Astrocyte (in vitro differentiated cells and primary cell): ENCODE results near the gene ATXN1L. TPM values are rescaled to one million over a fixed set of nuclear protein-coding genes. Genes with fewer than 3 reads are reported as not detected.

Experiments used
- DNase-seq: peaks from one replicate; pipeline ENCODE4 v3.0.0-alpha.2; 2010; ENCODE audit warnings: low read depth
- FAIRE-seq: peaks from 2 replicates; lab custom pipeline; 2011; peaks lifted over from hg19 to GRCh38; lab: Jason Lieb, UNC
- H2AFZ ChIP-seq: 2 replicates; pipeline ENCODE4 v1.6.0; 2012; ENCODE audit warnings: low read depth, low read length, inconsistent platforms
- H3K27ac ChIP-seq: 2 replicates; pipeline ENCODE4 v1.5.1; 2011; ENCODE audit warnings: low read depth, low read length, inconsistent platforms
- H3K27me3 ChIP-seq: 2 replicates; pipeline ENCODE4 v1.6.0; 2011; ENCODE audit warnings: low read length, inconsistent platforms; ENCODE audit not compliant: insufficient read depth
- H3K36me3 ChIP-seq: 2 replicates; pipeline ENCODE4 v1.5.1; 2011; ENCODE audit warnings: low read length, inconsistent platforms; ENCODE audit not compliant: insufficient read depth
- H3K4me1 ChIP-seq: 2 replicates; pipeline ENCODE4 v1.5.1; 2011; ENCODE audit warnings: low read length, inconsistent platforms; ENCODE audit not compliant: insufficient read depth
- H3K4me2 ChIP-seq: 2 replicates; pipeline ENCODE4 v1.6.0; 2012; ENCODE audit warnings: low read length, inconsistent platforms
- H3K4me3 ChIP-seq: 2 replicates; pipeline ENCODE4 v1.5.1; 2011; ENCODE audit warnings: low read depth, mild to moderate bottlenecking, low read length, inconsistent platforms; ENCODE audit not compliant: insufficient read depth
- H3K79me2 ChIP-seq: 2 replicates; pipeline ENCODE4 v1.6.0; 2012; ENCODE audit warnings: mild to moderate bottlenecking, low read length, inconsistent platforms; ENCODE audit not compliant: insufficient read depth
- H3K9ac ChIP-seq: 2 replicates; pipeline ENCODE4 v1.6.0; 2012; ENCODE audit warnings: mild to moderate bottlenecking, low read length, inconsistent platforms
- H3K9me3 ChIP-seq: 2 replicates; pipeline ENCODE4 v1.5.1; 2012; ENCODE audit warnings: low read depth, mild to moderate bottlenecking, low read length, inconsistent platforms; ENCODE audit not compliant: insufficient read depth
- H4K20me1 ChIP-seq: 2 replicates; pipeline ENCODE4 v1.6.0; 2012; ENCODE audit warnings: low read length, inconsistent platforms; ENCODE audit not compliant: insufficient read depth
- H3K27ac Mint-ChIP-seq: one replicate; pipeline ENCODE4 v1.8.0; 2021; ENCODE audit warnings: mild to moderate bottlenecking, mixed read lengths; ENCODE audit not compliant: unreplicated experiment
- H3K27me3 Mint-ChIP-seq: one replicate; pipeline ENCODE4 v1.8.0; 2021; ENCODE audit warnings: low read depth, mixed read lengths; ENCODE audit not compliant: unreplicated experiment
- H3K36me3 Mint-ChIP-seq: one replicate; pipeline ENCODE4 v1.8.0; 2021; ENCODE audit warnings: low read depth, mixed read lengths; ENCODE audit not compliant: unreplicated experiment
- H3K4me1 Mint-ChIP-seq: one replicate; pipeline ENCODE4 v1.8.0; 2021; ENCODE audit warnings: low read depth, mixed read lengths; ENCODE audit not compliant: unreplicated experiment
- H3K4me3 Mint-ChIP-seq: one replicate; pipeline ENCODE4 v1.8.0; 2021; ENCODE audit warnings: mild to moderate bottlenecking, moderate library complexity, mixed read lengths; ENCODE audit not compliant: unreplicated experiment
- H3K9me3 Mint-ChIP-seq: one replicate; pipeline ENCODE4 v1.8.0; 2021; ENCODE audit warnings: mild to moderate bottlenecking, mixed read lengths; ENCODE audit not compliant: unreplicated experiment
- EZH2 ChIP-seq: IDR thresholded peaks from 2 replicates; pipeline ENCODE4 v1.6.1; 2012; ENCODE audit warnings: mild to moderate bottlenecking, low read length, inconsistent platforms; ENCODE audit not compliant: insufficient read depth
- total RNA-seq: library from RNA; stranded (reverse); gene quantifications from 2 replicates; pipeline ENCODE4 v1.2.1, GENCODE V29; 2021
- TF ChIP-seq, protein P1 (sequence below): IDR thresholded peaks from 2 replicates; pipeline ENCODE4 v1.5.1; 2011; ENCODE audit warnings: low read depth, mild to moderate bottlenecking, inconsistent platforms, low read length, moderate library complexity; ENCODE audit not compliant: insufficient read depth

Gene ATXN1L
- total RNA-seq, 1 donor from 2014 or later = 32.7 TPM

DNA sequence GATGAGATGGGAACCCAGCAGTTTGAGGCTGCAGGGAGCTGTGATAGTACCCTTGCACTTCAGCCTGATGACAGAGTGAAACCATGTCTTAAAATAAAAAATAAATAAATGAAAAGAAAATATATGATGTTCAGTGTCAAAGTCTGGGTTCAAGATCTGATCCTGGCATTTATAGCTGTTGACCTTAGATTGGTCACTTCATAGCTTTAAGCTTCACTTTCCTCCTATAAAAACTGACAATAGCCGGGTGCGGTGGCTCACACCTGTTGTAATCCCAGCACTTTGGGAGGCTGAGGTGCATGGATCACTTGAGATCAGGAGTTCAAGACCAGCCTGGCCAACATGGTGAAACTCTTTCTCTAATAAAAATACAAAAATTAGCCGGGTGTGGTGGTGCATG lies 43.4 kb downstream of the ATXN1L start:
- no peak overlapping the region for H2AFZ ChIP-seq
- no peaks in the 10 kb centered on the region for H4K20me1 ChIP-seq
- no peaks in the 10 kb centered on the region for H3K79me2 ChIP-seq
- no peak overlapping the region for H3K4me2 ChIP-seq
- FAIRE-seq = no peak
- H3K4me1 ChIP-seq = no peaks in the 10 kb centered on the region
- TF ChIP-seq, protein P1, sequence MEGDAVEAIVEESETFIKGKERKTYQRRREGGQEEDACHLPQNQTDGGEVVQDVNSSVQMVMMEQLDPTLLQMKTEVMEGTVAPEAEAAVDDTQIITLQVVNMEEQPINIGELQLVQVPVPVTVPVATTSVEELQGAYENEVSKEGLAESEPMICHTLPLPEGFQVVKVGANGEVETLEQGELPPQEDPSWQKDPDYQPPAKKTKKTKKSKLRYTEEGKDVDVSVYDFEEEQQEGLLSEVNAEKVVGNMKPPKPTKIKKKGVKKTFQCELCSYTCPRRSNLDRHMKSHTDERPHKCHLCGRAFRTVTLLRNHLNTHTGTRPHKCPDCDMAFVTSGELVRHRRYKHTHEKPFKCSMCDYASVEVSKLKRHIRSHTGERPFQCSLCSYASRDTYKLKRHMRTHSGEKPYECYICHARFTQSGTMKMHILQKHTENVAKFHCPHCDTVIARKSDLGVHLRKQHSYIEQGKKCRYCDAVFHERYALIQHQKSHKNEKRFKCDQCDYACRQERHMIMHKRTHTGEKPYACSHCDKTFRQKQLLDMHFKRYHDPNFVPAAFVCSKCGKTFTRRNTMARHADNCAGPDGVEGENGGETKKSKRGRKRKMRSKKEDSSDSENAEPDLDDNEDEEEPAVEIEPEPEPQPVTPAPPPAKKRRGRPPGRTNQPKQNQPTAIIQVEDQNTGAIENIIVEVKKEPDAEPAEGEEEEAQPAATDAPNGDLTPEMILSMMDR = no peak
- no peak for TF ChIP-seq EZH2
- Mint-ChIP-seq H3K27ac (no peak overlapping the region), H3K9me3 (no peaks in the 10 kb centered on the region), H3K4me3 (no peak overlapping the region), H3K27me3 (no peaks in the 10 kb centered on the region), H3K4me1 (no peaks in the 10 kb centered on the region), H3K36me3 (no peaks in the 10 kb centered on the region)
- H3K4me3 ChIP-seq = no peak overlapping the region
- no peaks in the 10 kb centered on the region for H3K9me3 ChIP-seq
- no peaks in the 10 kb centered on the region for H3K27me3 ChIP-seq
- H3K9ac ChIP-seq = no peak overlapping the region
- no peak for DNase-seq
- H3K36me3 ChIP-seq = no peaks in the 10 kb centered on the region
- no peak overlapping the region for H3K27ac ChIP-seq

DNA sequence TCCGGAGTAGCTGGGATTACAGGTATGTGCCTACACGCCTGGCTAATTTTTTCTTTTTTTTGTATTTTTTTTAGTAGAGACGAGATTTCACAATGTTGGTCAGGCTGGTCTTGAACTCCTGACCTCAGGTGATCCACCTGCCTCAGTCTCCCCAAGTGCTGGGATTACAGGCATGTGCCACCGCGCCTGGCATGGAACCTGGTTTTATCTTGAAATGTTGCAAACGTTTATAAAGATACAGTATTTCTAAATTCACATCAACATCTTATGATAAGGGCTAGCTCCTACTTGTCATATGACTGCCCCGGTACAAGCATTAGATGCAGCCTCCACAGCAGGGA lies 48.1 kb downstream of the ATXN1L start:
- Histone ChIP-seq H3K27me3 (no peaks in the 10 kb centered on the region), H3K4me1 (peaks cover 13% of the 10 kb centered on the region), H4K20me1 (peaks cover 29% of the 10 kb centered on the region), H3K9me3 (no peaks in the 10 kb centered on the region), H3K79me2 (peaks cover 36% of the 10 kb centered on the region), H3K9ac (peak overlapping the region; percentile 97), H2AFZ (peak overlapping the region; percentile 85), H3K27ac (peak overlapping the region; percentile 24), H3K4me2 (peak overlapping the region; percentile 90), H3K36me3 (no peaks in the 10 kb centered on the region), H3K4me3 (peak overlapping the region; percentile 90)
- H3K27ac Mint-ChIP-seq = peak overlapping the region; percentile 98
- peaks cover 2% of the 10 kb centered on the region for H3K4me1 Mint-ChIP-seq
- no peak for DNase-seq
- no peaks in the 10 kb centered on the region for H3K9me3 Mint-ChIP-seq
- TF ChIP-seq, protein P1 = no peak
- no peak for TF ChIP-seq EZH2
- FAIRE-seq = no peak
- peak overlapping the region; percentile 100 for H3K4me3 Mint-ChIP-seq
- H3K36me3 Mint-ChIP-seq = peaks cover 2% of the 10 kb centered on the region
- no peaks in the 10 kb centered on the region for H3K27me3 Mint-ChIP-seq

DNA sequence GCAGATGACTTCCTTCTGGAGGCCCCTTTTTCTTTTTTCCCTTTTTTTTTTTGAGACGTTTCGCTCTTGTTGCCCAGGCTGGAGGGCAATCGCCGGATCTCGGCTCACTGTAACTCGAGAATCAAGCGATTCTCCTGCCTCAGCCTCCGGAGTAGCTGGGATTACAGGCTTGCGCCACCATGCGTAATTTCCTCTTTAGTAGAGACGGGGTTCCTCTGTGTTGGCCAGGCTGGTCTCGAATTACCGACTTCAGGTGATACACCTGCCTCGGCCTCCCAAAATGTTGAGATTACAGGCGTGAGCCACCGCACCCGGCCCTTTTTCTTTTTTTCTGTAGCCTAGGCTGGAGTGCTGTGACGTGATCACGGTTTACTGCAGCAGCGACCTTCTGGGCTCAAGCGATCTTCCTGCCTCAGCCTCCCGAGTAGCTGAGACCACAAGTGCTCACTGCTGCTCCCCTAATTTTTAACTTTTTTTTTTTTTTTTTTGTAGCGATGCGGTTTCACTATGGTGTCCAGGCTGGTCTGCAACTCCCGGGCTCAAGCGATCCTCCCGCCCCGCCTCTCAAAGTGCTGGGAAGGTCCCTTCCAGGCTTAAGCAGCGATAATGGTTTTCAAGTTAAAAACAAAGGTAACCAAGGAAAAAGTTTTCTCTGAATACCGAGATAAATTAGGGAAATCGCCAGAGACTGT lies 48.6 kb downstream of the ATXN1L start:
- TF ChIP-seq EZH2 = no peak
- TF ChIP-seq, protein P1 = no peak
- peak overlapping the region; percentile 90 for H3K4me3 ChIP-seq
- H3K4me1 Mint-ChIP-seq = peaks cover 2% of the 10 kb centered on the region
- H3K4me2 ChIP-seq = peak overlapping the region; percentile 90
- H3K27me3 Mint-ChIP-seq = no peaks in the 10 kb centered on the region
- H3K27me3 ChIP-seq = no peaks in the 10 kb centered on the region
- H3K9ac ChIP-seq = peak overlapping the region; percentile 97
- FAIRE-seq (no peak), DNase-seq (peak; percentile 58)
- H3K4me3 Mint-ChIP-seq = peak overlapping the region; percentile 100
- no peaks in the 10 kb centered on the region for H3K9me3 Mint-ChIP-seq
- peak overlapping the region; percentile 94 for H3K27ac ChIP-seq
- peak overlapping the region; percentile 85 for H2AFZ ChIP-seq
- peaks cover 2% of the 10 kb centered on the region for H3K36me3 Mint-ChIP-seq
- no peaks in the 10 kb centered on the region for H3K9me3 ChIP-seq
- peaks cover 34% of the 10 kb centered on the region for H4K20me1 ChIP-seq
- H3K36me3 ChIP-seq = no peaks in the 10 kb centered on the region
- H3K79me2 ChIP-seq = peaks cover 41% of the 10 kb centered on the region
- H3K4me1 ChIP-seq = peaks cover 13% of the 10 kb centered on the region
- H3K27ac Mint-ChIP-seq = peak overlapping the region; percentile 98
